DOHH2 (cell line): Measurements from ENCODE around the gene RRBP1.

Source experiments
- H3F3A ChIP-seq: fragments of 200-600 bp; sonication (generic), shearing (Covaris generic); 2 replicates; pipeline ENCODE4 v1.6.0; 2016; ENCODE audit warnings: antibody characterized with exemption, mild to moderate bottlenecking; ENCODE audit not compliant: control insufficient read depth, insufficient read depth
- H3K27ac ChIP-seq: fragments of 200-600 bp; sonication (generic); 2 replicates; pipeline ENCODE4 v1.5.1; 2014; ENCODE audit warnings: low read depth, mild to moderate bottlenecking, low read length, moderate library complexity
- H3K27me3 ChIP-seq: fragments of 200-600 bp; sonication (generic); 2 replicates; pipeline ENCODE4 v1.6.1; 2014; ENCODE audit warnings: mild to moderate bottlenecking, low read length, mixed read lengths; ENCODE audit not compliant: control insufficient read depth
- H3K36me3 ChIP-seq: fragments of 200-600 bp; sonication (generic); 2 replicates; pipeline ENCODE4 v1.6.1; 2014; ENCODE audit warnings: mild to moderate bottlenecking, low read length, moderate library complexity, mixed read lengths; ENCODE audit not compliant: control insufficient read depth
- H3K4me1 ChIP-seq: fragments of 200-600 bp; sonication (generic); 2 replicates; pipeline ENCODE4 v1.6.1; 2014; ENCODE audit warnings: mild to moderate bottlenecking, low read length, mixed read lengths; ENCODE audit not compliant: control insufficient read depth
- H3K4me2 ChIP-seq: fragments of 200-600 bp; sonication (generic); 2 replicates; pipeline ENCODE4 v1.6.0; 2014; ENCODE audit warnings: mild to moderate bottlenecking, low read length, moderate library complexity
- H3K4me3 ChIP-seq: fragments of 200-600 bp; sonication (generic); 2 replicates; pipeline ENCODE4 v1.5.1; 2014; ENCODE audit warnings: mild to moderate bottlenecking, low read length, mixed read lengths
- H3K79me2 ChIP-seq: fragments of 200-600 bp; sonication (generic); 2 replicates; pipeline ENCODE4 v1.6.1; 2014; ENCODE audit warnings: mild to moderate bottlenecking, low read length, mixed read lengths; ENCODE audit not compliant: control insufficient read depth
- H3K9me2 ChIP-seq: fragments of 200-600 bp; sonication (generic); replicated peaks from 2 replicates; pipeline ENCODE4 v1.6.1; 2014; ENCODE audit warnings: mild to moderate bottlenecking, low read length, mixed read lengths; ENCODE audit not compliant: control insufficient read depth
- H3K9me3 ChIP-seq: fragments of 200-600 bp; sonication (generic); 2 replicates; pipeline ENCODE4 v1.6.1; 2014; ENCODE audit warnings: antibody characterized with exemption, low read length, mixed read lengths; ENCODE audit not compliant: control insufficient read depth, insufficient read depth
- H4K20me1 ChIP-seq: fragments of 200-600 bp; sonication (generic); 2 replicates; pipeline ENCODE4 v1.6.0; 2014; ENCODE audit warnings: low read depth, mild to moderate bottlenecking, antibody characterized with exemption, low read length, moderate library complexity; ENCODE audit not compliant: control insufficient read depth, insufficient read depth
- CTCF ChIP-seq: fragments of 200-600 bp; sonication (generic); IDR thresholded peaks from one replicate; pipeline ENCODE4 v1.5.1; 2014; ENCODE audit warnings: antibody characterized with exemption, mild to moderate bottlenecking, low read depth, low read length; ENCODE audit not compliant: poor library complexity, severe bottlenecking
- EZH2phosphoT487 ChIP-seq: fragments of 200-600 bp; sonication (generic); IDR thresholded peaks from 2 replicates; pipeline ENCODE4 v1.6.1; 2017; ENCODE audit warnings: borderline replicate concordance, mild to moderate bottlenecking, antibody characterized with exemption, low read length, moderate library complexity, mixed read lengths

Gene RRBP1

GRCh38 chr20:17685168-17685567 lies 3.1 kb upstream of the RRBP1 start:
- H3K4me1 ChIP-seq, result peaks cover 15% of the 10 kb centered on the region
- H3F3A ChIP-seq, result no peaks in the 10 kb centered on the region
- peaks cover 1% of the 10 kb centered on the region for H3K36me3 ChIP-seq
- no peaks in the 10 kb centered on the region for H3K9me3 ChIP-seq
- H3K27me3 ChIP-seq, result peaks cover 41% of the 10 kb centered on the region
- H3K79me2 ChIP-seq, result peaks cover 8% of the 10 kb centered on the region
- no peak for TF ChIP-seq CTCF
- no peak for TF ChIP-seq EZH2phosphoT487
- no peak overlapping the region for H3K4me2 ChIP-seq
- peaks cover 2% of the 10 kb centered on the region; the same call in 1 of the 2 replicates for H4K20me1 ChIP-seq
- H3K9me2 ChIP-seq, result no peaks in the 10 kb centered on the region
- H3K27ac ChIP-seq, result no peak overlapping the region
- no peak overlapping the region for H3K4me3 ChIP-seq

DNA sequence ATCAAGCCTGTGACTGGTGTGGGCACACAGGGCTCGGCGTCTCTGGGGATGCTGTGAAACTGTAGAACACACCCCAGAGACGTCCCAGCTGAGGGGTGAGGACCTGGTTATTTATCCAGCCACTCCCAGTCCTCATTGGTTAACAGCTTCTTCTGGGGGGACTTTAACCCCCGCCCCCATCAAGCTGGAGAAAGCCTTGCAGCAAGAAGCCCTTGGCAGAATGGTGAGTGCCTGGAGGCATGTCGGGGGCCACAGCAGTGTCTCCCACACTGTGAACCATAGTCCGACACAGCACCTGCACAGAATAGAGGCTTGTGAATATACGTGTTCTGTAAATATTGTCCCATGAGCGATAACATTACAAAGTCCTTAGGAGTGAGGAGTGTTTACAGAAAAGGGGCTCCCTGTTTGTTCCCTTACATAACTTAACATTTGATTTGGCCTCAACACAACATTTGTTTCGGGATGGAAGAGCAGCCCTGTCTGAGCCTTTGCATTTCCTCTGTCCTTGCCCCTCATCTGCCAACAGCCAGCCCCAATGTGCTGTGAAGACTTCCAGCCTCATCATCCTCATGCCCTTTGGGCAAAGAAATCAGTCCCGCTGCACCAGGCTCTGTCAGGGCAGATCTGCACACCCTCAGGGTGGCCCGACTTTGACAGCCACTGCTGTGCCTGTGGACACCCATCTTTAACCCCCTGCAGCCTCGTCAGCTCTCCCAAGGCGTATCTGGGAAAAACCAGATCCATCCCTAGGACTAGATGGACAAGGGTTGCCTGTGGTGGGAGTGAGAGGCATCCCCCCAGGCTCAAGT lies 2.2 kb upstream of the RRBP1 start:
- H3K27me3 ChIP-seq, result peaks cover 38% of the 10 kb centered on the region
- H3K4me2 ChIP-seq, result no peak overlapping the region
- H4K20me1 ChIP-seq, result peaks cover 8% of the 10 kb centered on the region
- H3K36me3 ChIP-seq, result peaks cover 9% of the 10 kb centered on the region
- H3F3A ChIP-seq, result no peaks in the 10 kb centered on the region
- no peak overlapping the region for H3K27ac ChIP-seq
- H3K9me3 ChIP-seq, result no peaks in the 10 kb centered on the region
- peaks cover 20% of the 10 kb centered on the region for H3K4me1 ChIP-seq
- H3K4me3 ChIP-seq, result no peak overlapping the region
- TF ChIP-seq EZH2phosphoT487, result no peak
- TF ChIP-seq CTCF, result no peak
- H3K79me2 ChIP-seq, result peaks cover 17% of the 10 kb centered on the region
- H3K9me2 ChIP-seq, result no peaks in the 10 kb centered on the region

- H3K4me3 ChIP-seq, result peak overlapping the region; percentile 76
- H3K4me1 ChIP-seq, result peaks cover 20% of the 10 kb centered on the region
- H3K27ac ChIP-seq, result no peak overlapping the region
- peaks cover 8% of the 10 kb centered on the region for H4K20me1 ChIP-seq
- H3K27me3 ChIP-seq, result peaks cover 32% of the 10 kb centered on the region
- H3K36me3 ChIP-seq, result peaks cover 15% of the 10 kb centered on the region
- no peaks in the 10 kb centered on the region for H3F3A ChIP-seq
- H3K9me2 ChIP-seq, result no peaks in the 10 kb centered on the region
- H3K4me2 ChIP-seq, result peak overlapping the region; percentile 70
- H3K79me2 ChIP-seq, result peaks cover 24% of the 10 kb centered on the region
- TF ChIP-seq CTCF (no peak), EZH2phosphoT487 (no peak)
- H3K9me3 ChIP-seq, result no peaks in the 10 kb centered on the region
Observed at GRCh38 chr20:17683218-17684076, 1.4 kb upstream of the RRBP1 start.
